Amniotic stem cell (primary cell): ENCODE results near the gene KRT8.
"Not testable (repeated sequence)": the region's sequence is repeated elsewhere in the genome, so short reads cannot be mapped to it uniquely, and the experiment has no call there.

Experiments used
- DNase-seq: peaks from one replicate; lab custom pipeline; 2025; lab: John Stamatoyannopoulos, UW

The KRT8 gene

GRCh38 chr12:52904509-52905300 is at the start of gene KRT8:
Gene KRT8 (minus strand): TSS chr12:52905076. CDS start chr12:52904981, 95 bp downstream.
- not testable (repeated sequence) for DNase-seq

- no peak for DNase-seq
These were observed 48.4 kb upstream of the KRT8 start for GRCh38 chr12:52953181-52953841.

DNA sequence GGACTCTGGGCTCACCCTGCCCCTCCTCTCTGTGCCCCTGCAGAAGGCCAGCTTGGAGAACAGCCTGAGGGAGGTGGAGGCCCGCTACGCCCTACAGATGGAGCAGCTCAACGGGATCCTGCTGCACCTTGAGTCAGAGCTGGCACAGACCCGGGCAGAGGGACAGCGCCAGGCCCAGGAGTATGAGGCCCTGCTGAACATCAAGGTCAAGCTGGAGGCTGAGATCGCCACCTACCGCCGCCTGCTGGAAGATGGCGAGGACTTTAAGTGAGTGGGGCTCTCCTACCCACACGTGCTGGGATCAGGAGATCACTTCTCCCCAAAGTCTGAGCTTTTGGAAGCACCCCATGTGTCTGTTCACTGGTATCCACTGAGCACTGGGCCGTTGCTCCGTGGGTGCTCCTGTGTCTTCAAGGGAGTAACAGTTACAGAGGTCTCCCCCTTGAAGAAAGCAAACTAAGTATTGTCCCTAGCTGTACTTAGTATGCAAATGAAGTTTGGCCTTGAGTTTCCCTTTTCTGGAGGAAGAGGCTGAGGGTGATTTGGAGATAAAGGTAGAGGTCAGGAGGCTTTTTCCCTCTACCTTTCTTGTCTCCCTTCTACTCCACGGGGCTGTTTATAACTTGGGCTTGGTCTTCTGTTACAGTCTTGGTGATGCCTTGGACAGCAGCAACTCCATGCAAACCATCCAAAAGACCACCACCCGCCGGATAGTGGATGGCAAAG is 47.4 kb upstream of the KRT8 start:
- DNase-seq = no peak

DNA sequence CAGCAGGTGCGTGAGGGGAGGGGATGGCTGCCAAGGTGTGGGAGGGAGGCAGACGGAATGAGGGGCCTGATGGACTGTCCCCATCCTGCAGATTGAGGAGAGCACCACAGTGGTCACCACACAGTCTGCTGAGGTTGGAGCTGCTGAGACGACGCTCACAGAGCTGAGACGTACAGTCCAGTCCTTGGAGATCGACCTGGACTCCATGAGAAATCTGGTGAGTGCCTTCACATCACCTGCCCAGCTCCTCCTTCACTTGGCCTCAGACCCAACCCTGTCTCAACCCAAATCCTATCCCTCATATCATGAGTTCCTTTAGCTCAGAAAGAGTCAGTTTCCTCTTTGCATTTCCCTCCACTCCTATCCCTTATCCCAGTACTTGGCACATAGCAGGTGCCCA is 46.8 kb upstream of the KRT8 start:
- no peak for DNase-seq

- DNase-seq = no peak
These were observed 46.2 kb upstream of the KRT8 start for GRCh38 chr12:52951126-52951525.

DNA sequence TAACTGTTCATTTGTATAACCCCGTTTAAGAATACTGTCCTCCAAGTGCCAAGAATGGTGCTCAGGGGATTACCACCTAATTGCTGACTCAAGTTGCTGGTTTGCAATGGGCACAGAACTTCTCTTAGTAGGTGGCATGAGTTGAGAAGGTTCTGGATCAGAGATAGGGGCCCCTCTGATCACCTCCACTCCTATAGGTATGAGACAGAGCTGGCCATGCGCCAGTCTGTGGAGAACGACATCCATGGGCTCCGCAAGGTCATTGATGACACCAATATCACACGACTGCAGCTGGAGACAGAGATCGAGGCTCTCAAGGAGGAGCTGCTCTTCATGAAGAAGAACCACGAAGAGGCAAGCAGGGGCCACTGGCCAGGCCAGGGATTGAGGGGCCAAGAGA is 45.7 kb upstream of the KRT8 start:
- no peak for DNase-seq

DNA sequence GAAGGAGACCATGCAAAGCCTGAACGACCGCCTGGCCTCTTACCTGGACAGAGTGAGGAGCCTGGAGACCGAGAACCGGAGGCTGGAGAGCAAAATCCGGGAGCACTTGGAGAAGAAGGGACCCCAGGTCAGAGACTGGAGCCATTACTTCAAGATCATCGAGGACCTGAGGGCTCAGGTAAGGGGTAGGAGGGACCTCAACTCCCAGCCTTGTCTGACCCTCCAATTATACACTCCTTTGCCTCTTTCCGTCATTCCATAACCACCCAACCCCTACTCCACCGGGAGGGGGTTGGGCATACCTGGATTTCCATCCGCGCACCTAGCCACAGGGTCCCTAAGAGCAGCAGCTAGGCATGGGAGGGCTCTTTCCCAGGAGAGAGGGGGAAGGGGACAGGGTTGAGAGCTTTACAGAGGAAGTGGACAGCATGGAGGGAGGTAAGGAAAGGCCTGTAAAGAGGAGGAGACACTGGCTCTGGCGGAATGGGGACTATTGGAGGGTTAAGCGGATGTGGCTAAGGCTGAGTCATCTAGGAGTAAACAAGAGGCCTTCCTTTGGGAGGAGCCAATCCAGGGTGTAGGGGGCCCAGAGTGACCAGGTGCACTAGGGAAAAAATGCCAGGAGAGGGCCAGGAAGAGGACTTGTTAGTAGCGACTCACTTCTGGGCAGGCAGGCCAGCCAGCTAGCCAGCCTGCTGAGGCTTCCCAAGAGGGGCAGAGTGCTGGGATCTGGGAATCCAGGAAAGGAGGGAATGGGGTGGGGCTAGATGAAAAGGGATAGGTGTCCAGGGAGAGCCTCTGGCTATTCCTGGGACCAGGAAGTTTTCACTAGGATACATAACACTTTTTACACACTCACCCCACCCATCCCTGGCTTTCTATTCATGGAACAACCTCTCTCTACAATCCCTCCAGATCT is 44.8 kb upstream of the KRT8 start:
- no peak for DNase-seq

DNA sequence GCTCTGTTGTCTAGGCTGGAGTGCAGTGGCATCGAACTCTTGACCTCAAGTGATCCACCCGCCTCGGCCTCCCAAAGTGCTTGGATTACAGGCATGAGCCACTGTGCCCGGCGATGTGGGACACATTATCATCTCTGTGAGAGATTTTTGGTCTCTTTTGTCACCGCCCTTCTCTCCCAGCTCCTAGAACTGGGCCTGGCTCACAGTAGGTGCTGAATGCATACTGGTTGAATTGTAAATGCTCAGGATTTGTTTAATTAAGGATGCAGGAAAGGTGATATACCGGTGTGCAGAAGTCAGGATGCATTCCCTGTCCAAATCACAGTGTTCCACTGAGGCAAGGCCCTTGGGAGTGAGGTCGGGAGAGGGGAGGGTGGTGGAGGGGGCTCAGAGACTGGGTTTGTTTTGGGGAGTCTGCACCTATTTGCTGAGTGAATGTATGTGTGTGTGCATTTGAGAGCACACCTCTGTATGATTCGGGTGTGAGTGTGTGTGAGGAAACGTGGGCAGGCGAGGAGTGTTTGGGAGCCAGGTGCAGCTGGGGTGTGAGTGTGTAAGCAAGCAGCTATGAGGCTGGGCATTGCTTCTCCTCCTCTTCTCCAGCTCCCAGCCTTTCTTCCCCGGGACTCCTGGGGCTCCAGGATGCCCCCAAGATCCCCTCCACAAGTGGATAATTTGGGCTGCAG is 43.0 kb upstream of the KRT8 start:
- no peak for DNase-seq

DNA sequence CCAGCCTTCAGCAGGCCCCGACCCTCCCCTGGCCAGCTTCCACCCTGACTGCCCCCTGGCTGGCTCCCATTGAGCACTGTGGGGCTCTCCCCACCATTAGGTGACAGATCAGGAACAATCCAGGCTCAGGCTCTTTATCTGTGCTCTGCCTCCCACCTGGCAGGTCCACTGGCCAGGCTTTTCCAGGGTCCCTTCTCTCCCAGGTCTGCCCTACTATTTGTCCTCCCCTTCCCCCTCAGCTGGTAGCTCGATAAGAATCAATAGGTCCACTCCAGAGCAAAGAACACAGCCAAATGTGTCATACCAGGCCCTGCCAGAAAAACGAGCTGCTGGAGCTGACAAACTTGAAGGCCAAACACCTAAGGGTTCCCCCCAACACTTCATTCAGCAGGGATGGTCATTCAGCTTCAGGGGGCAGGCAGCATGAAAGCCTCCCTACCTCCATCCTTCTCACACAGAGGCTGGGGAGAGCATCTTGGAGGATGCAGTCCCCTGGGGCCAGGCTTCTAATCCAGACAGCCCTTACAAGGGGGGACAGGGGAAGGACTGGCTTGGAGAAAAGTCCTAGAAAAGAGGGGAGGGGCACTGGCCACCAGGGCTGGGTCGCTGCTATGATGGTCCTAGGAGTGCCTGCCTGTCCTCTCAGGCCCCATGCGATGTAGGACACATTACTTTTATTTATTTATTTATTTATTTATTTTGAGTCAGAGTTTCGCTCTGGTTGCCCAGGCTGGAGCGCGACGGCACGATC is 42.1 kb upstream of the KRT8 start:
- no peak for DNase-seq

- no peak for DNase-seq
These were observed 41.5 kb upstream of the KRT8 start for GRCh38 chr12:52946334-52946733.

- no peak for DNase-seq
These were observed 40.7 kb upstream of the KRT8 start for GRCh38 chr12:52945389-52946232.

GRCh38 chr12:52944683-52945388 is 40.0 kb upstream of the KRT8 start:
- DNase-seq = no peak

DNA sequence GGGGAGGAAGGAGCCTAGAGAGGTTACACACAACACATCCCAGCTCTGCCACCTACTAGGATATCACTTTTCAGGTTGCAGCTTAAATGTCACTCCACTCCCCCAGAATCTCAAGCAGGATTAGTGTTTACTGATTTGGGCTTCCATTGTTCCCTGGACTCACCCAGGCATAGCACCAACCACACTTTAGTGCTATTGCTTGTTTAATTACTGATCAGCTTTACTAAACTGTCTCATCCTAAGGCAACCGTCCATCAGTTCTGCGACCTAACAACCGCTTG is 38.0 kb upstream of the KRT8 start:
- no peak for DNase-seq

DNA sequence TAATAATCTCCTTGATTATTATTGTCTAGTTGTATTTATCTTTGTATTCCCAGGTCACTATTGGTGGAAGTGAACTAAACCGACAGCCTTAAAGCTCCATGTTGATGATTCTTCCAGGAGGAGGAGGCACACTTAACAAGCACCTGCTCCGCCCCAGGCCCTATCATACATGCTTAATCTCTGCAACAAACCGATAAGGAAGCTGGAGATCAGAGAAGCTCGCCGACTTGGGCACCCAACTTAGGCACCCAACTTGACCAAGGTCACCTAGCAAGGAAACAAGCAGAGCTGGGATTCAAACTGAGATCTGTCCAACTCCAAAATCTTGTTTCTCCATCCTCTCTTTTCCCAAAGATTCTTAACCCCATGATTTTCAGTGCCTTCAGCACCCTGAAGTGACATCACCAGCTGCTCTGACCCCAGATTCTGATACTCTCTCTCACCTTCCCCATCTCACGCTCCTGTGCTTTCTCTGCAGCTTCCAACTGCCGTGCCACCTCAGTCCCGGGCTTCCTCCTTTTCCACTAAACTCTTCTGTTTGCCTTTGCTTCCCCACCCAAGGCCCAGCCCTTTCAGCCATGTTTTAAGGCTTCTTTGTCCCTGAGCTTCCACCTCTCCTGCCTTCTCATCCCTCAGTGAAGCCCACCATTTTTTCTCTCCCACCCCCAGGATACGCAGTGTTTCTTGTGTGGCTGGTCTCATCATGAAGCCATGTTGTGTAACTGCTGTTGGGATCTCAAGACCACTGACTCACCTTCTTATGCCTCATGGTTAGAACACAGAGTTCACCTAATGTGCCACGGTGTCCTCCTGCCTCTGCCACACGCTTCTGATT is 37.4 kb upstream of the KRT8 start:
- DNase-seq = no peak

DNA sequence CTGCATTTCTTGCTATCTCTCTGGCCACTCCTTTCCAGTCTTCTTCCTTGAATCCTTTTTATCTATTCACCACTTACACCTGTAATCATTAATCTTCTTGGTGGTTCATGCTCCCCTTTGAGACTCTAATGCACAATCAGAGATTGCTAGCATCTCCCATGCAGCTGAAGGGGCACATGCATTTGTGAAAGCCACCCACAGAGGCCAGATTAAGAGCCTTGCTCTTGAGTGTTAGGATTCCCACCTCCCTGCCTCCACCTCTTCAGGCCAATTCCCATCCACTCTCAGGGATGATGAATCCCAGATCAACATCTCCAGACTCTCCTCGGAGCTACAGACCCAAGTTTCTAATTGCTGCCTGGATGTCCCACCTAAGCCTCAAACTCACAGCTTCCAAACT is 24.7 kb upstream of the KRT8 start:
- DNase-seq = no peak

GRCh38 chr12:52927964-52928363 is 23.1 kb upstream of the KRT8 start:
- DNase-seq = no peak

DNA sequence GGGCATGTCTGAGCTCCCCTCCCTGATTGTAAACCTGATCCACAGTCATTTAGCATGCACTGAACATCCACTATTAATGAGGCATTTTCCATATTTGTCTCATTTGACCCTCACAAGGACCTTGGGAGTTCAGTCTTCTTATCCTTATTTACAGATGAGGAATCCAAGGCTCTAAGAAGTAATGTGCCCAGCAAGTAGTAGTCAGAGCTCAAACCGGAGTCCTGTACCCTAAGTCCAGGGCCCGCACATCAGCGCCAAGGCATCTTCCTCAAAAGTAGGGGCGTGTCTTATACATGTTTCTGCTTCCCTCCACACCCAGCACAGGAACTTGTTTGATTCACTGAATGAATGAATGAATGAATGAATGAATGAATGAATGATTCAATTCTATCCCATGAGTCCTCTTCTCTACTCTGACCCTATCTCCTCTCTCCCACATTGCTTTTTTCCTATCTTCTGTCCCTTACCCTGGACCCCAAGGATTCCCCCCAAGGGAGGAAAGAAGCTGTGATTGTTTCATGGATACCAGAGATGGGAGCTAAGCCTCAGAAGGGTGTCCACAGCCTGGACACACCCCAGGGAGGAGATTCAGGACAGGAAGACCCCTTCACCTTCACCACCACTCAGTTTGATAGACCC is 21.8 kb upstream of the KRT8 start:
- no peak for DNase-seq
